ENCODE data around the gene EFCAB9.
"Not testable (repeated sequence)": the region's sequence is repeated elsewhere in the genome, so short reads cannot be mapped to it uniquely, and the experiment has no call there.

The EFCAB9 gene

GRCh38 chr5:172153695-172154094 is 40.3 kb upstream of the EFCAB9 start:
- intact Hi-C loops (cut with DNase I; ENCODE audit: low total_unique reads): no loop called here
- H3K27me3 ChIP-seq: no peaks in the 10 kb centered on the region
- no peaks in the 10 kb centered on the region for H3K4me1 ChIP-seq
- no peak for TF ChIP-seq CTCF (IDR thresholded peaks at IDR 0.05)
- H3K36me3 ChIP-seq: peaks cover 8 to 17% (median 11%) of the 10 kb centered on the region in 3 donors
- H3K4me3 ChIP-seq: no peak overlapping the region
- DNase-seq: no peak
- no peak overlapping the region for H3K27ac ChIP-seq
- no peaks in the 10 kb centered on the region for H3K9me3 ChIP-seq

GRCh38 chr5:172155101-172155500 is 38.9 kb upstream of the EFCAB9 start:
- H3K27ac ChIP-seq; H3K4me1 ChIP-seq; intact Hi-C loops (cut with DNase I; ENCODE audit: low total_unique reads); H3K4me3 ChIP-seq; H3K27me3 ChIP-seq; DNase-seq; H3K9me3 ChIP-seq: not testable (repeated sequence)
- peaks cover 8 to 17% (median 11%) of the 10 kb centered on the region in 3 donors for H3K36me3 ChIP-seq

- intact Hi-C loops (cut with DNase I; ENCODE audit: low total_unique reads): no loop called here
- no peak overlapping the region for H3K27ac ChIP-seq
- H3K4me1 ChIP-seq: no peaks in the 10 kb centered on the region
- peaks cover 8 to 15% (median 11%) of the 10 kb centered on the region in 3 donors for H3K36me3 ChIP-seq
- H3K4me3 ChIP-seq: no peak overlapping the region
- no peak for DNase-seq
- H3K9me3 ChIP-seq: no peaks in the 10 kb centered on the region
- no peaks in the 10 kb centered on the region for H3K27me3 ChIP-seq
- TF ChIP-seq CTCF (IDR thresholded peaks at IDR 0.05): no peak
Measured at GRCh38 chr5:172156541-172156994, 37.4 kb upstream of the EFCAB9 start.

- intact Hi-C loops (cut with DNase I; ENCODE audit: low total_unique reads): no loop called here
- TF ChIP-seq CTCF (IDR thresholded peaks at IDR 0.05): no peak
- no peak for DNase-seq
Measured at GRCh38 chr5:172159016-172159415, 35.0 kb upstream of the EFCAB9 start.

GRCh38 chr5:172160506-172160905 is 33.5 kb upstream of the EFCAB9 start:
- intact Hi-C loops (cut with DNase I; ENCODE audit: low total_unique reads): no loop called here

More at GRCh38 chr5:172159016-172159415, 35.0 kb upstream of the EFCAB9 start:
- Histone ChIP-seq H3K4me3 (no peak overlapping the region), H3K27ac (no peak overlapping the region), H3K36me3 (peaks cover 8 to 13% (median 11%) of the 10 kb centered on the region in 3 donors), H3K27me3 (no peaks in the 10 kb centered on the region), H3K4me1 (no peaks in the 10 kb centered on the region), H3K9me3 (no peaks in the 10 kb centered on the region)

More at GRCh38 chr5:172160506-172160905, 33.5 kb upstream of the EFCAB9 start:
- Histone ChIP-seq H3K27me3 (no peaks in the 10 kb centered on the region), H3K4me3 (no peak overlapping the region), H3K4me1 (peaks cover 0 to 7% (median 0%) of the 10 kb centered on the region in 4 donors), H3K27ac (no peak overlapping the region), H3K9me3 (no peaks in the 10 kb centered on the region), H3K36me3 (peaks cover 0 to 10% (median 4%) of the 10 kb centered on the region in 3 donors)
- no peak for TF ChIP-seq CTCF (IDR thresholded peaks at IDR 0.05)
- no peak for DNase-seq
